H1 (cell line): Measurements from ENCODE around the gene SLITRK4. TPM values are rescaled to one million over a fixed set of nuclear protein-coding genes. Genes with fewer than 3 reads are reported as not detected.

ENCODE experiments used
- ATF2 ChIP-seq: IDR thresholded peaks from 2 replicates; pipeline ENCODE4 v1.6.1; 2012; ENCODE audit warnings: low read length, inconsistent platforms
- EP300 ChIP-seq, 2 experiments: IDR thresholded peaks; 1 replicate in 1 of 2; 2 replicates in 1 of 2; pipeline ENCODE4 v1.6.1; 2011 to 2012; ENCODE audit warnings: low read depth in 2 of 2, low read length in 2 of 2, mild to moderate bottlenecking in 2 of 2, borderline replicate concordance in 1 of 2, inconsistent platforms in 1 of 2, moderate library complexity in 1 of 2
- POLR2AphosphoS5 ChIP-seq: IDR thresholded peaks from 2 replicates; pipeline ENCODE4 v1.6.1; 2011; ENCODE audit warnings: low read depth, low read length
- SIRT6 ChIP-seq: IDR thresholded peaks from one replicate; pipeline ENCODE4 v1.7.1; 2012; ENCODE audit warnings: low read length, inconsistent platforms
- ZNF274 ChIP-seq: IDR thresholded peaks from 2 replicates; pipeline ENCODE4 v1.7.0; 2012; ENCODE audit warnings: low read length, borderline replicate concordance; ENCODE audit errors: extremely low read depth
- polyA plus RNA-seq, 7 experiments: library from polyadenylated mRNA; depleted of rRNA in 3 of 7; stranded (reverse) in 5 of 7; unstranded in 2 of 7; fragments of >200 nt in 5 of 7; fragments of 200-250 nt in 2 of 7; gene quantifications; 1 replicate in 5 of 7; 2 replicates in 1 of 7; 4 replicates in 1 of 7; pipeline versions ENCODE4 v1.2.1 to v1.2.3, GENCODE V29; 2011 to 2013; ENCODE audit warnings: missing spikeins in 2 of 7, mixed read lengths in 2 of 7
- total RNA-seq: library from RNA; stranded (reverse); fragmentation: NEBNext Ultra II Directional; extraction: Animal tissue kit (Norgen Biotek cat#: 25700); gene quantifications from 2 replicates; pipeline ENCODE4 v1.2.1, GENCODE V29; 2021

Gene SLITRK4
- total and polyA plus RNA-seq, 2 of the 8 experiments (the other 6 are each of a cell fraction or from before 2014, with no cell fraction given), result 3.1 to 8.2 TPM

- TF ChIP-seq ZNF274 (no peak), ATF2 (no peak), EP300 (IDR thresholded peaks at IDR 0.05; ENCODE audit: borderline replicate concordance in 1 of 2, low read depth in 2 of 2, low read length in 2 of 2) (no peak), POLR2AphosphoS5 (no peak), SIRT6 (no peak)
- TF ChIP-seq, all 59 proteins: peak for 0
These were observed 55.6 kb downstream of the SLITRK4 start (continued) for GRCh38 chrX:143580266-143580665.

Other genes with a start within 250 kb of the SLITRK4 start
- not detected in 2 replicates for gene SPANXN3, start 118.6 kb downstream of the SLITRK4 start, total RNA-seq
- gene SPANXN3, start 118.6 kb downstream of the SLITRK4 start, polyA plus RNA-seq (2011; rRNA removed), result not detected in 2 replicates
- gene SPANXN2, start 84.7 kb upstream of the SLITRK4 start, total RNA-seq, result not detected in 2 replicates
- gene SPANXN2, start 84.7 kb upstream of the SLITRK4 start, polyA plus RNA-seq (2011; rRNA removed), result not detected in 2 replicates
- not detected in 2 replicates for gene UBE2NL, start 248.0 kb upstream of the SLITRK4 start, total RNA-seq
- gene UBE2NL, start 248.0 kb upstream of the SLITRK4 start, polyA plus RNA-seq (2011; rRNA removed), result not detected in 2 replicates